GM19372 (cell line): ENCODE data around the gene RMND1.

Experiments used
- ATAC-seq: cut with Tn5 transposase; IDR thresholded peaks from one replicate; pipeline ENCODE4 v1.9.1; 2021; ENCODE audit warnings: mild to moderate bottlenecking, low read depth, moderate library complexity; ENCODE audit not compliant: unreplicated experiment

Gene RMND1, protein sequence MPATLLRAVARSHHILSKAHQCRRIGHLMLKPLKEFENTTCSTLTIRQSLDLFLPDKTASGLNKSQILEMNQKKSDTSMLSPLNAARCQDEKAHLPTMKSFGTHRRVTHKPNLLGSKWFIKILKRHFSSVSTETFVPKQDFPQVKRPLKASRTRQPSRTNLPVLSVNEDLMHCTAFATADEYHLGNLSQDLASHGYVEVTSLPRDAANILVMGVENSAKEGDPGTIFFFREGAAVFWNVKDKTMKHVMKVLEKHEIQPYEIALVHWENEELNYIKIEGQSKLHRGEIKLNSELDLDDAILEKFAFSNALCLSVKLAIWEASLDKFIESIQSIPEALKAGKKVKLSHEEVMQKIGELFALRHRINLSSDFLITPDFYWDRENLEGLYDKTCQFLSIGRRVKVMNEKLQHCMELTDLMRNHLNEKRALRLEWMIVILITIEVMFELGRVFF

DNA sequence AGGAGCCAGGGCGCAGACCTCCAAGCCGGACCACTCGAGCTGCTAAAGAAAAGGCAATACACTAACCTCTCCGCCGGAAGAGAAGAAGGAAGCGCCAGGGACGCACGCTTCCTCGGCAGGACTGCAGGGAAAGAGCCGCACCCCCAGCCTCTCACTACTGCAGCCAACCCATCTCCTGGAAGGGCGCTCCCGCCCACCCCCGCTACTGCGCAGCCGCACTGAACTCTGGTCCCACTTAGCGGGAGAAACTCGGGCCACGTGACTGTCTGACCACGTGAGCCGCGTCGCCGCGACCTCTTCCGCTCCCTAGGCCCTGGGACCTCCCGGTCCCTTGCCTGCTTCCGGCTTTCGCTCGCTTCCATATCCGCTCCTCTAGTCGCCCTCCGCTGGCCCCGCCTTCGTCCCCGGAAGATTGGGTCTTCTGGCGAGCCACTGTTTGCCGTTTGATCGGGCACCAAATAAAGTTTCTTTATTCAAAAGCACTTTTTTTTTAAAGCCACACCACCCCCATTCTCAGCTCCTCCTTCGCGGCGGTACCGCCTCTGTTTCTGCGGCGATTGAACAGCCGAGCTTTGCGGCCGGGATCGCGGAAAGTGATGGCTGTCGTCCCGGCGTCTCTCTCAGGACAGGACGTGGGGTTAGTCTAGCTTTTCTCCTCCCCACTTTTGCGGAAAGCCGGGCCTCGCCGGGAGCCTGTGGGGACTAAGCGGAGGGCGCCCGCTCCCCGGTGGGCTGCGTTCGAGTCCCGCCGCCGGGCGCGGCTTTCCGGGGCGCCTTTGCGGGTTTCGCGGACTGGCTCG lies at the start of gene RMND1:
Gene RMND1 (minus strand): TSS at position 177 of the 800 bp plus-strand sequence. CDS start 6,315 bp downstream, outside the sequence.
- peak; percentile 96 for ATAC-seq

DNA sequence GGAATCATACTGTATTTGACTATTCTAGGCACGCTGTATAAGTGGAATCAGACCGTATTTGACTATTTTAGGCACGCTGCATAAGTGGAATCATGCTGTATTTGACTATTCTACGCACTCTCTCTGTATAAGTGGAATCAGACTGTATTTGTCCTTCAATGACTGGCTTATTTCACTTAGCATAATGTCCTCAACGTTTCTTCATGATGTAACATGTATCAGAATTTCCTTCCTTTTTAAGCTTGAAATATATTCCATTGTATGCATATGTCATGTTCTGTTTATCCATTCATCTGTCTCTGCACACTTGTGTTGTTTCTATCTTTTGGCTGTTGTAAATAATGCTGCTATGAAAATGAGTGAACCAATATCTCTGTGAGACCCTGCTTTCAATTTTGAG lies 47.6 kb upstream of the RMND1 start:
- ATAC-seq: no peak

DNA sequence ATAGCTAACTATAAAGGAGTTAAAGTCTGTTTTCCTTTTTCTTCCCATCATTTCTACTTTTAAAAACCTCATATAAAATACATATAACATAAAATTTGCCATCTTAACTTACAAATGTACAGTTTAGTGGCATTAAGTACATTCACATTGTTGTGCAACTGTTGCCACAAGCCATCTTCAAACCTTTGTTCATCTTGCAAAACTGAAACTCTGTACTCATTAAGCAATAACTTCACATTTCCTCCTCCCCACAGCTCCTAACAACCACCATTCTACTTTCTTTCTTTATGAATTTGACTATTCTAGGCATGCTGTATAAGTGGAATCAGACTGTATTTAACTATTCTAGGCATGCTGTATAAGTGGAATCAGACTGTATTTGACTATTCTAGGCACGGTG lies 46.4 kb upstream of the RMND1 start:
- ATAC-seq: no peak

DNA sequence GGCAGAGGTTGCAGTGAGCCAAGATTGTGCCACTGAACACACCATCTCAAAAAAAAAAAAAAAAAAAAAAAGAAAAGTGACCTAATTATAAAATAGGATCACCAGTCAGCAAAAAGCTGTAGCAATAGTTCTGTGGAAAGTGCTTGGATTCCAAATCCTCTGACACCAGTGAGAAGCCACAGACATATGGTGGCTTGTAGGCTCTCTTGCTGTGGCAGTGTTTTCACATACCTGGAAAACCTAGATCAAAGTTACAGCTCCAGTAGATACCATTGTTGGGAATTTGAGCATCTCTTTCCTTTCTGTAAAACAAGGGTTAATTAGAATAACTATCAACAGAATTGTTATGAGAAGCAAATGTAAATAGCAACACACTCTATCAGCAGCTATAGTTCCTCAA lies 46.0 kb upstream of the RMND1 start:
- ATAC-seq: no peak

DNA sequence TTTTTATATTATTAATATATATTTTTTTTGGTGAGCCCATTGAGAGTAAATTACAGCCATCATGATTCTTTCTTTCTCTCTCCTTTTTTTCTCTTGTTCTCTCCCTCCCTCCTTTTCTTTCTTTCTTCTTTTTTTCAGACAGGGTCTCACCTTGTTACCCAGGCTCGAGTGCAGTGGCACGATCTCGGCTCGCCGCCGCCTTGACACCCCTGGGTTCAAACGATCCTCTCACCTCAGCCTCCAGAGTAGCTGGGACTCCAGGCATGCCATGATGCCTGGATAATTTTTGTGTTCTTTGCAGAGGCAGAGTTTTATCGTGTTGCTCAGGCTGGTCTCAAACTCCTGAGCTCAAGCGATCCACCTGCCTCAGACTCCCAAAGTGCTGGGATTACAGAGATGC lies 43.5 kb upstream of the RMND1 start:
- ATAC-seq: no peak

DNA sequence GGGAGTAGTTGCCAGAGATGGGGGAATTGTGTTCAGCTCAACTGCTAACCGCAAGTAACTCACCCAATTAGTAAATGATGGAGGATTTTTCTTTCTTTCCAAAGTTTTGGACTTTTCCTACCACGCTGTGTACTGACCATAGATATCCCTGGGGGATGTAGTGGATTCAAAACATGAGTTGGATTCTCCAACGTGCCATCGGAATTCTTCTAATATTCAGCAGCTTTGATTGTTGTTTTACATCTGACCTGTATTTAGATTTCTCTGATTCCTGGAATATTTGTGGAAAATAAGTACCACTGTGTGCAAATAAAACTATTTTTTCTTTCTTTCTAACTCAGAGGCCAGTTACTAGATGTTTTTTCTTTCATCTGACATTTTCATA lies 43.0 kb upstream of the RMND1 start:
- no peak for ATAC-seq

DNA sequence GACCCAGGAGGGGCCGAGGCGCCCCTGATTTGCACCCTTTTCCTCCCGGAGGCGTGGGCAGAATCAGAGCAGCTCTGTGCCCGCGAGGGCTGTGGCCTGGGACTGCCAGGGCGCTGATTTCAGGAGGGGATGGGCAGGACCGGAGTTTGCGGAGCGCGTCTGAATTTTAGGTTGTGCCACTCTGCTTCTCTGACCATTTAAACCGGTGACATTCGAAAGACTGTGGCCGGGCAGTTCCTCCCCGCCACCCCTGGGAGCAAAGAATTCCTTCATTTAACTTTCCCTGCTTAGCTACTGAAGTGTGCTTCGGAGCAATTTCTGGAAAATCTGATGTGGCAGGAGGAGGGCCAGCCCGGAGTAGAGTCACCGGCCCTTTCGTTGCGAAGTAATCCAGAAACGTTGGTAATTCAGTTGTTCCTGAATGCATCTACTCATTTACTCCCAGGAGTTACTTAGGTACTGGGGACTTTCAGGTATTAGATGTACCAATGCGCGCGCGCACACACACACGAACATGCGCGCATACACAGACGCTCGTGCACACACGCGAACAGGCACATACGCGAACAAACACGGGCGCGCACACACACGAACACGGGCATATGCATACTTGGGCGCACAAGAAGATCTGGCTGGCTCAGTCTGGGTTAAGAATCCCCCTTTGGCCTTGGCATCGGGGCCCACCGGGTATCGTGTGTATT lies 42.5 kb upstream of the RMND1 start:
- ATAC-seq: peak; percentile 38

DNA sequence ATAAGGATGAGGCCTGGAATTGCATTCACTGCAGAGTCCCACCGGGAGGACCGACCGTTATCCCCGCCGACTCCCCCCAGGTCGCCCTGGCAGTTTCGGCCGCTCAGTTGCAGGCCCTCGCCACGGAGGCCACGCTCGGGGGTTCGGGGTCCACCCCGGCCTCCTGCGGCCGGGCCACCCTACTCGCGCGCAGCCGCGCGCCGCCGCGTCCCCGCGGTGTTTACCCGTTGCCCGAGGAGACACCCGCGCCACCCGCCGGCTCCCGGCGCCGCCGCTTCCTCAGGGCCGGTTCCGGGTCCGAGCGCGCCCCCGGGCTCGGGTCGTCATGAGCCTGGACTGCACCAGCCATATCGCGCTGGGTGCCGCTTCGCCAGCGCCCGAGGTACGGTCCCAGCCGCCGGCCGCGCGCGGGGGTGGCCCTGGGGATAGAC lies 41.9 kb upstream of the RMND1 start, which contains the start of gene CCDC170:
Gene CCDC170 (plus strand): TSS at position 214 of the 431 bp plus-strand sequence. CDS start 112 bp downstream, at position 326.
- ATAC-seq: peak; percentile 45

DNA sequence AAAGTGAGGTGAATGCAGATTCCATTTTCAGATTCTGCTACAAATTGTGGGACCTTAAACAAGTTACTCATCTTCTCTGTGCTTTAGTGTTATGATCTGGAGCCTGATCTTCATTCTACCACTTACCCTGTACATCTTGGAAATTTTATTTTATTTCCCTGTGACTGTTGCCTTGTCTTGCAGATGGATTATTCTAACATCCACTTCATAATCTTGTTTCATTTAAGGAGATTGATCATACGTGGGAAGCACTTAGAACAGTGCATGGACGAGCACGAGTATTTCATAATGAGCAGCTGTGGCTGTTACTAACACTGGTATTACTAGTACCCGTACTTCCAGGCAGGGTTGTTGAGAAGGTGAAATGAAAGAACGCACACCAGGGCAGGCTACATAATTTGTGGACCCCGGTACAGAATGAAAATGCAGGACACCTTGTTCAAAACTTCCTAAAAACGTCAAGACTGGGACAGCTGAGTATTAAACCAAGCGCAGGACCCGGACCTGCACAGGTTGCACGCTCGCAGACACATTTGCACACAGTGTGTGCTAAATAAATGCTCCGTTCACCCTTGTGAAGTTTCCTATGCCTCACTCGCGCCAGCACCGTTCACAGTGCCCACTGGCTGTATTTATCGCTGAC lies 41.4 kb upstream of the RMND1 start:
- ATAC-seq: no peak

DNA sequence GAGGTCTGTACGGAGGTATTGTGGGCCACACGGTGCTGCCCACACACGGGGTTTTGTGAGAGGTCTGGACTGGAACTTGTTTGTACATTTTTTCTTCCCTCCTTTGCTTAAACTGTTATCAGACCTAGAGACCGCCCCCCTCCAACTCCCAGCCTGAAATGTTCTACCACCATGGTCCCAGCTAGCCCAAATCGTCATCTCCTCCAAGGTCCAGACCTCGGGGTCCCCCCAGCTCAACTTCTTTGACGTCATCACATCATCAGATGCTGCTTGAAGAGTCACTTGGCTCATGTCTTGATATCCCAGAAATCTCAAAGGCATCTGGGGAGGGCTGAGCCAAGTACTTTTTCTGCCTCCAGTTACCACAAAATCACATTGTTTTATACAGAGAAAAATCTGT lies 39.1 kb upstream of the RMND1 start:
- no peak for ATAC-seq

DNA sequence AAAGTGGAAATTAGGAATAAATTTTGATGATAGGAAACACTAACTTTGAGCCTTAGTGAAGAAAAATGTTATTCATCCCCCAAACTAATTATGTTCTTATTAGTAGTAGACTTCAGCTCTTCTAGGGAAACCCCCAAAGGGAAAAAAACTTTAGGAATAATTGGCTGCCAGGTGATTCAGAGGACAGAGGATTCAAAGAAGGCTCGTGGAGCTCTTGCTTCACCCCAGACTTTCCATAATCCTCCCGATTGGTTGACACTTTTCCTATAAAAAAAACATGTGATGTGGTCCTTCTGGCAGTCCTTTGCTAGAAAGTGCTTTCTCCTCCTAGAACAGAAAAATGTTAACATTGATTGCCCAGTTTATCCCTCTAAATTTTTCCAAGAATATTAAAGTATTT lies 36.3 kb upstream of the RMND1 start:
- no peak for ATAC-seq

DNA sequence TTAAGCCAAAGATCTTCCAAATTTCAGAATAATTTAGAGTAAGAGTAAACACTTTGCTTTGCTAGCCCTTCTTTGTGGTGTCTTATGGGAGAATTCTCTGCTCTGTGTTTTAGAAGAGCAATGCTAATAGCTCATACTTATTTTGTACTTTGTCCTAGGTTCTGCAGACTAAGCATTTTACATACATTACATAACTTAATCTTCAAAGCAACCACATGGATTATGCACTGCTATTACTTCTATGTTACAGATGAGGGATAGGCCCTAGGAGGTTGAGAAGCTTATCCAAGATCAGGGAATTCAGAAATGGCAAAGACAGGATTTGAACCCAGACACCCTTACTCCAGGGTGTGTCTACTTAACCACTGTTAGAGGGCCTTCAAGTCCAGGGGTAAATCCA lies 32.1 kb upstream of the RMND1 start:
- ATAC-seq: no peak

DNA sequence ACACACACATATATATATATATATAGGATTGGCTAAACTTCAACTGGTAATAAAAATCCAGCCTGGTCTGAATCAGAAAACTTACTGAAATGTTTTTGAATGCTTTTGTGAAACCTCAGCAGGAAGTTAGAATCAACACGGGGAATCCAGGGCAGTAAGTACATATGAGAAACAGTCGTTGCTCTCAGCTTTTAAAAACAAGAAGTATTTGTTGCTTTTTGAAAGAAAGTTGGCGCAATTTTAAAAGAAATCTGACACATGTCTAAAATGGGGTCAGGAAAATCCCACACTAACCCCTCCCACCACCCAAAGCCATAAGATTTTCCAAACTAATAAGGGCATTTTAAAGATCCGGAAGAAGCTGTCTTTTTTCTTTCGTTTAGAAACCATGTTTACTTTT lies 30.4 kb upstream of the RMND1 start:
- no peak for ATAC-seq

DNA sequence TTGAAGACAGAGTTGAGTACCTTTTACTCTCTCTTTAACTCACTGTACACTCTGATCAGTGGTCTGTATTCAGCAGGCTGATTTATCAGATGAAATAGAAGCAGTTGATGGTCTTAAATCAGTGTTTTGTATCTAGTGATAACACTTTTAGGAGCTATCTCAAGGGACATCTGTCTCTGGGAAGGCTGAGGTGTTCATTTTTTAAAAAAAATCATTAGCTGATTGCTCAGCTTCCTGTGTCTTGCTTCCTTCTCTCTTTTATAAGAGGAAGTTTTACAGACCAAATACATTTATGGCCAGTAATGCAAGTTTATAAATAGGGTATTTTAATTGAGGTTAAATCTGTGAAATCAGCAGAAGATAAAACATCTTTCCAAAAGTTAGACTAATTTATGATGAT lies 29.9 kb upstream of the RMND1 start:
- ATAC-seq: no peak

DNA sequence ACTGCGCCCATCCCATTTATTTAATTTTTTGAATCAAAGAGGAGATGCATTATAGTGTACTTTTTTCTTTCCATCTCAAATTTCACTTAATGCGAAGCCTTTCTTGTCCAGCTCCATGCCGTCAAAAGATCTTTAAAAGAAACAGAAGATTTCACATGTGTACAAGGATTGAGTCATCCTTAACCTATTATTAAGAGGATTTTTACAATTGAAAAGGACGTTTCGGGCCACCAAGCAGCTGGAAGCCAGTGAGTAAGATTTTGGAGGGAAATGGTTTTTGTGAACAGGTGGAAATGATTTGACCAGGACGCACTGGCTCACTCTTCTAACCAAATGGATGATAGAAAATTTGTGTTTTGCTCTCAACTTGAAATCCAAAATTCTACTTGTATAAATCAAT lies 26.7 kb upstream of the RMND1 start:
- no peak for ATAC-seq

DNA sequence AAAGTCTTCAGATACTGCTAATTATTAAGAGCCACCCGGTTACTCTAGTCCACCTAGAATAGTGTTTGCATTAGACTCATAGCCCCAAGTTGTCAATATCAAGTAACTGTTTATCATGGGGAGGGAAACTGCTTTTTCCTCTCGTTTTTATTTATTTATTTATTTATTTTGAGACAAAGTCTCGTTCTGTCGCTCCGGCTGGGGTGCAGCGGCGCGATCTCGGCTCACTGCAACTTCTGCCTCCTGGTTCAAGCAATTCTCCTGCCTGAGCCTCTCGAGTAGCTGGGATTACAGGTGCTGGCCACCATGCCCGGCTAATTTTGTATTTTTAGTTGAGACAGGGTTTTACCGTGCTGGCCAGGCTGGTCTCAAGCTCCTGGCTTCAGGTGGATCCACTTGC lies 25.8 kb upstream of the RMND1 start:
- no peak for ATAC-seq

DNA sequence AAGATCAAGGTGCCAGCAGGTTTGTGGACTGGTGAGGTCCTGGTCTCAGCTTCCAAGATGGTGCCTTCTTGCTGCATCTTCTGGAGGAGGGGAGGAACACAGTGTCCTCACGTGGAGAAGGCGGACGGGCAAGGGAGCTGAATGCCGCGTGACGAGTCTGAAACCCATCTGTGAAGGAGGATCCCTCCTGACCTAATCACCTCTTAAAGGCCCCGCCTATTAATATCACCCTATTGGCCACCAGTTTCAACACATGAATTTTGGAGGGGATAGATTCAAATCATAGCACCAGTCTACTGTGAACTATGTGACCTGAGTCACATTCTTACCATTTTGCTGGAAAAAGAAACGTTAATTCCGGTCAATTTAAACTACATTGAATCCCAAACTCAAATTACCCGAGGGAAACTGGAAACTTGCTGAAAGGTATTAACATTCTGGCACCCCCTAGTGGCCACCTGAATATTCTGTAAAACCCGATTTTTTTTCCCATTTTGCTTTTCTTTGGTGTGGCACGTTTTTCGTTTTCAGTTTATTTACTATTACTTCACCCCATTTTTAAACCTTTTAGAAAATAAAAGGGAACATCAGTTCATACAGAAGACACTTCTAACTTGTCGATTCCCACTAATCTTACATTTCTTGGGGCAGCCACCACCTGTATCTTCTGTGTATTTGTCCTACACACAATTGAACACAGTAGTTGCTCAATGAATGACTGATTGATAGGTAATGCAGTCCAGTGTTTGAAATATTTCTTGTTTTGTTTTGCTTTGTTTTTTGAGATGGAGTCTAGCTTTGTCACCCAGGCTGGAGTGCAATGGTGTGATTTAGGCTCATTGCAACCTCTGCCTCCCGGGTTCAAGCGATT lies 24.0 kb upstream of the RMND1 start:
- no peak for ATAC-seq

DNA sequence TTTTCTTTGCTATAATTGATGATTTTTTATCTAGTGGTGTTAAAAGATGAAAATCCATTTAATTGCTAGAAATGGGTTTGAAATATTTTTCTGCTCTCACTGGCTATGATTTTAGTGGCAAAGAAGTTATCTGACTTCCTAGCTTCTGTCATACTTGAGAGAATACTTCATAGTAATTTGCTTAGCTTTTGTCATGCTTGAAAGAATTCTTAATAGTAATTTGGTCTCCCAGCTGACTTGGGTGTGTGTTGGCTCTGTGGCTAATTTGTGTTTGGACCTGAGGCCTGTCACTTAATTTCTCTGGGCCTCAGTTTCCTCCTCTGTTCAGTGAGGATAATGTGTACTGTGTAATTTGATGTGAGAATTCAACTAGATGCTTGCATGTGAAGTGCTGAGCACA lies 12.8 kb upstream of the RMND1 start:
- no peak for ATAC-seq

DNA sequence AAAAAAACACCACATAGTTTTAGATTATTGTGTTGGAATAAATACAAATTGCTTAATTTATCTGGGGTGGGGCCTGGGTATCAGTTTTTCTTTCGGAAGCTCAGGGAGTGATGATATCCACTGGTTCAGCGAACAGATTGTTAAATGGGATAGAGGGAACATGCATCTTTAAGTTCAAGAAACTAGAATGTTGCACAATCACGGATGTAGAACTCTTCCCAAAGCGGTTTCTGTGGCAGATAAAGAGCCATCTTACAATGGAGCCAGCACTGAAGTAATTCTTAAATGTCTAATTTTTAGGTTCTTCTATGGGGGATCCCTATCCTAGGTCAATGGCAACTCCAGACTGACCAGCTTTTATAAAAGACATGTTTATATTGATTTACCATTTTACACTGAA lies 9.7 kb upstream of the RMND1 start:
- ATAC-seq: no peak
